ENCODE measurements around the gene MSL3B.

MSL3B gene

GRCh38 chr2:233841183-233841582 is 27.0 kb downstream of the MSL3B start:
- Histone ChIP-seq H3K9me1 (ENCODE audit: control insufficient read depth, insufficient read depth, low read length) (peaks cover 3% of the 10 kb centered on the region), H3K27me3 (ENCODE audit: control insufficient read depth in 2 of 2, insufficient read depth in 2 of 2, low read length in 2 of 2) (no peaks in the 10 kb centered on the region), H3K4me3 (no peak overlapping the region), H3K9ac (ENCODE audit: insufficient read depth in 1 of 2, low read depth in 2 of 2, low read length in 2 of 2) (no peak overlapping the region), H3K79me2 (ENCODE audit: control insufficient read depth, insufficient read depth, low read length) (peaks cover 73% of the 10 kb centered on the region), H2AFZ (ENCODE audit: low read depth, low read length) (no peak overlapping the region), H3K4me1 (replicated peaks in 1 of 2; ENCODE audit: control insufficient read depth in 2 of 2, insufficient read depth in 2 of 2, low read length in 2 of 2) (peaks cover 0 to 5% of the 10 kb centered on the region in 2 experiments; a peak in 1 of 5 replicates), H3K36me3 (ENCODE audit: control insufficient read depth, insufficient read depth, low read length) (peaks cover 96% of the 10 kb centered on the region; the same call in 2 of the 3 replicates), H3K9me3 (replicated peaks; ENCODE audit: control insufficient read depth, insufficient read depth, low read depth, low read length) (no peaks in the 10 kb centered on the region), H4K20me1 (replicated peaks; ENCODE audit: control insufficient read depth, insufficient read depth, low read length) (peaks cover 26% of the 10 kb centered on the region), H3K4me2 (ENCODE audit: insufficient read depth, low read length) (no peak overlapping the region), H3K27ac (ENCODE audit: extremely low read depth, low read depth, low read length) (no peak overlapping the region)
- ChIA-PET CTCF (ENCODE audit: low intra/inter-chr PET ratio) (no interaction called here), POLR2A (interaction anchor here (1.4 kb wide), 1 partner anchor 10 kb away, joined by 7 read pairs; no protein-coding TSS in a partner anchor)
- ATAC-seq (no peak), FAIRE-seq (no peak), DNase-seq (ENCODE audit: extremely low read depth in 1 of 4, low spot score in 3 of 4) (no peak)
- in situ Hi-C loops (cut with MboI): no loop called here
- TF ChIP-seq ZNF449 (CRISPR knock-in tag; IDR thresholded peaks at IDR 0.05): no peak
- no peak for TF ChIP-seq RFX1 (IDR thresholded peaks at IDR 0.05)
- TF ChIP-seq NFRKB (IDR thresholded peaks at IDR 0.05; ENCODE audit: low read depth): no peak
- TF ChIP-seq SPI1 (IDR thresholded peaks at IDR 0.05; ENCODE audit: borderline replicate concordance, low read depth, low read length): no peak
- no peak for TF ChIP-seq PCBP1 (IDR thresholded peaks at IDR 0.05; ENCODE audit: low read depth, low read length, poor library complexity, severe bottlenecking)
- no peak for TF ChIP-seq ILK (tag; IDR thresholded peaks at IDR 0.05; ENCODE audit: borderline replicate concordance, low read depth)
- TF ChIP-seq SETDB1 (IDR thresholded peaks at IDR 0.05; ENCODE audit: low read length): no peak
- no peak for TF ChIP-seq RBFOX2 (IDR thresholded peaks at IDR 0.05; ENCODE audit: low read depth, low read length)
- no peak for TF ChIP-seq TGIF2 (CRISPR knock-in tag; IDR thresholded peaks at IDR 0.05)
- no peak for TF ChIP-seq ELK3 (CRISPR knock-in tag; IDR thresholded peaks at IDR 0.05)
- no peak for TF ChIP-seq GTF3C2 (IDR thresholded peaks at IDR 0.05; ENCODE audit: borderline replicate concordance, extremely low read depth, insufficient read length)
- no peak for TF ChIP-seq ZNF133 (CRISPR knock-in tag; IDR thresholded peaks at IDR 0.05)
- TF ChIP-seq SRSF9 (IDR thresholded peaks at IDR 0.05; ENCODE audit: borderline replicate concordance, low read depth, low read length): no peak
- TF ChIP-seq C11orf30 (IDR thresholded peaks at IDR 0.05; ENCODE audit: low read depth): no peak
- no peak for TF ChIP-seq TAF1 (IDR thresholded peaks at IDR 0.05; ENCODE audit: control insufficient read depth, extremely low read depth, insufficient read depth, low read length, severe bottlenecking)
- TSS peak; percentile 14 for BruUV-seq (replicated peaks)
- intact Hi-C loops (cut with micrococcal nuclease): no loop called here
- 98% methylated on average over 7 of the region's 11 CpGs for WGBS (ENCODE audit: insufficient coverage, low coverage, missing lambda C conversion rate)

All from K562 (cell line).